Glutamatergic neuron (in vitro differentiated cells): ENCODE measurements around the gene PAGR1. TPM values are rescaled to one million over a fixed set of nuclear protein-coding genes. Genes with fewer than 3 reads are reported as not detected.

Experiments
- DNase-seq: peaks from one replicate; pipeline ENCODE4 v3.0.0; 2022
- H3K27ac Mint-ChIP-seq: one replicate; pipeline ENCODE4 v1.8.0; 2020; ENCODE audit warnings: mild to moderate bottlenecking, mixed read lengths, inconsistent platforms; ENCODE audit not compliant: unreplicated experiment
- H3K27me3 Mint-ChIP-seq: one replicate; pipeline ENCODE4 v1.8.0; 2020; ENCODE audit warnings: mild to moderate bottlenecking, moderate library complexity, mixed read lengths, inconsistent platforms; ENCODE audit not compliant: unreplicated experiment
- H3K36me3 Mint-ChIP-seq: one replicate; pipeline ENCODE4 v1.8.0; 2020; ENCODE audit warnings: mild to moderate bottlenecking, mixed read lengths, inconsistent platforms; ENCODE audit not compliant: unreplicated experiment
- H3K4me1 Mint-ChIP-seq: one replicate; pipeline ENCODE4 v1.8.0; 2020; ENCODE audit warnings: mild to moderate bottlenecking, low read depth, mixed read lengths, inconsistent platforms; ENCODE audit not compliant: unreplicated experiment
- H3K4me3 Mint-ChIP-seq: one replicate; pipeline ENCODE4 v1.8.0; 2020; ENCODE audit warnings: mild to moderate bottlenecking, mixed read lengths, inconsistent platforms; ENCODE audit not compliant: unreplicated experiment
- H3K9me3 Mint-ChIP-seq: one replicate; pipeline ENCODE4 v1.8.0; 2020; ENCODE audit warnings: mild to moderate bottlenecking, moderate library complexity, mixed read lengths, inconsistent platforms; ENCODE audit not compliant: unreplicated experiment
- total RNA-seq: library from RNA; stranded (reverse); fragmentation: NEBNext Ultra II Directional; extraction: Animal tissue kit (Norgen Biotek cat#: 25700); gene quantifications from one replicate; pipeline ENCODE4 v1.2.1, GENCODE V29; 2021; ENCODE audit not compliant: unreplicated experiment
- TF ChIP-seq, protein P1 (sequence below): fragments of 200-600 bp; sonication (generic); IDR thresholded peaks from one replicate; pipeline ENCODE4 v1.5.0; 2021; ENCODE audit not compliant: partially characterized antibody, unreplicated experiment

PAGR1 gene
- total RNA-seq, 1 donor from 2014 or later, result 110 TPM

DNA sequence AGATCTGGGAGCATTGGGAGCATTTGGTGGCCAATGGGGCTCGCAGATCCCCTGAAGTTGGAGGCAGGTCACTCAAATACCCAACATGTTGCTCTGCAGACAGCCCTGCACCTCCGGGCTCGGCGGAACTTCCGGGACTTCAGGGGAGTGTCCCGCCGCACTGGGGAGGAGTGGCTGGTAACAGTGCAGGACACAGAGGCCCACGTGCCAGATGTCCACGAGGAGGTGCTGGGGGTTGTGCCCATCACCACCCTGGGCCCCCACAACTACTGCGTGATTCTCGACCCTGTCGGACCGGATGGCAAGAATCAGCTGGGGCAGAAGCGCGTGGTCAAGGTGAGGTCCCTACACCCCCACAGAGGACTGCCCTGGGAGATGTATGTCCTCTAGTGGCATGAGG lies 20.7 kb downstream of the PAGR1 start:
- H3K4me3 Mint-ChIP-seq, result no peak overlapping the region
- H3K27me3 Mint-ChIP-seq, result peaks cover 7% of the 10 kb centered on the region

GRCh38 chr16:29837841-29838240 lies 21.9 kb downstream of the PAGR1 start:
- TF ChIP-seq, protein P1, sequence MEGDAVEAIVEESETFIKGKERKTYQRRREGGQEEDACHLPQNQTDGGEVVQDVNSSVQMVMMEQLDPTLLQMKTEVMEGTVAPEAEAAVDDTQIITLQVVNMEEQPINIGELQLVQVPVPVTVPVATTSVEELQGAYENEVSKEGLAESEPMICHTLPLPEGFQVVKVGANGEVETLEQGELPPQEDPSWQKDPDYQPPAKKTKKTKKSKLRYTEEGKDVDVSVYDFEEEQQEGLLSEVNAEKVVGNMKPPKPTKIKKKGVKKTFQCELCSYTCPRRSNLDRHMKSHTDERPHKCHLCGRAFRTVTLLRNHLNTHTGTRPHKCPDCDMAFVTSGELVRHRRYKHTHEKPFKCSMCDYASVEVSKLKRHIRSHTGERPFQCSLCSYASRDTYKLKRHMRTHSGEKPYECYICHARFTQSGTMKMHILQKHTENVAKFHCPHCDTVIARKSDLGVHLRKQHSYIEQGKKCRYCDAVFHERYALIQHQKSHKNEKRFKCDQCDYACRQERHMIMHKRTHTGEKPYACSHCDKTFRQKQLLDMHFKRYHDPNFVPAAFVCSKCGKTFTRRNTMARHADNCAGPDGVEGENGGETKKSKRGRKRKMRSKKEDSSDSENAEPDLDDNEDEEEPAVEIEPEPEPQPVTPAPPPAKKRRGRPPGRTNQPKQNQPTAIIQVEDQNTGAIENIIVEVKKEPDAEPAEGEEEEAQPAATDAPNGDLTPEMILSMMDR, result no peak
- H3K36me3 Mint-ChIP-seq, result no peaks in the 10 kb centered on the region

More for the DNA sequence above, 20.7 kb downstream of the PAGR1 start:
- Mint-ChIP-seq H3K4me1 (no peaks in the 10 kb centered on the region), H3K27ac (no peak overlapping the region), H3K9me3 (peaks cover 3% of the 10 kb centered on the region), H3K36me3 (no peaks in the 10 kb centered on the region)
- no peak for DNase-seq
- TF ChIP-seq, protein P1, result no peak

DNA sequence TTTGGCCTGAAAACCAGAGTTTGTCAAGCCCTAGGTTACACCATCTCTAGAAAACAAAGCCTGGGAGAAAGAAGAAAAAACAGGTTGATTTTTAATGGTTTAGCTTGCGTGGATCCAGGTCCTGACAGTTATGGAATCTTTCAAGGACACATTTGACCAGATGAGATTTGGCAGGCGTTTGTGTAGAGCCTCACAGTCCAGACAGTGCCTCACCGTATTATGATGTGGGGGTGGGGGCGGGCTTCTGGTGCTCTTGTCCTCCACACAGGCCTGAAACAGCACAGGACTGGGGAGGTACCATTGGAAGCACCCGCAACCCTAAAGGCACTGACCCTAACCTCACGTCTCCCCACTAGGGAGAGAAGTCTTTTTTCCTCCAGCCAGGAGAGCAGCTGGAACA lies 23.9 kb downstream of the PAGR1 start:
- TF ChIP-seq, protein P1, result no peak
- DNase-seq, result no peak
- Mint-ChIP-seq H3K27me3 (peaks cover 7% of the 10 kb centered on the region), H3K27ac (no peak overlapping the region), H3K4me1 (peaks cover 2% of the 10 kb centered on the region), H3K36me3 (no peaks in the 10 kb centered on the region), H3K9me3 (peaks cover 2% of the 10 kb centered on the region), H3K4me3 (no peak overlapping the region)

More at GRCh38 chr16:29837841-29838240, 21.9 kb downstream of the PAGR1 start:
- Mint-ChIP-seq H3K27me3 (peaks cover 7% of the 10 kb centered on the region), H3K27ac (no peak overlapping the region), H3K4me3 (no peak overlapping the region), H3K4me1 (no peaks in the 10 kb centered on the region), H3K9me3 (peaks cover 2% of the 10 kb centered on the region)
- DNase-seq, result no peak

GRCh38 chr16:29840240-29840639 lies 24.3 kb downstream of the PAGR1 start:
- Mint-ChIP-seq H3K36me3 (peaks cover 1% of the 10 kb centered on the region), H3K27ac (no peak overlapping the region), H3K27me3 (peaks cover 9% of the 10 kb centered on the region), H3K4me3 (no peak overlapping the region), H3K4me1 (peaks cover 2% of the 10 kb centered on the region), H3K9me3 (peaks cover 2% of the 10 kb centered on the region)
- DNase-seq, result no peak
- TF ChIP-seq, protein P1, result no peak

DNA sequence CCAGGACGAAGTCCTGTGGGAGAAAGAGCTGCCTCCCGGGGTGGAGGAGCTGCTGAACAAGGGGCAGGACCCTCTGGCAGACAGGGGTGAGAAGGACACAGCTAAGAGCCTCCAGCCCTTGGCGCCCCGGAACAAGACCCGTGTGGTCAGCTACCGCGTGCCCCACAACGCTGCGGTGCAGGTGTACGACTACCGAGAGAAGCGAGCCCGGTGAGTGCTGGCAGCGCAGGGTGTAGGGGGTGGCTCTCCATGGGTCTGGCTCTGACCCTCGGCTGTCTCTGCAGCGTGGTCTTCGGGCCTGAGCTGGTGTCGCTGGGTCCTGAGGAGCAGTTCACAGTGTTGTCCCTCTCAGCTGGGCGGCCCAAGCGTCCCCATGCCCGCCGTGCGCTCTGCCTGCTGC lies 25.7 kb downstream of the PAGR1 start:
- no peak for DNase-seq
- Mint-ChIP-seq H3K36me3 (peaks cover 5% of the 10 kb centered on the region), H3K9me3 (peaks cover 2% of the 10 kb centered on the region), H3K27ac (no peak overlapping the region), H3K27me3 (peaks cover 11% of the 10 kb centered on the region), H3K4me1 (peaks cover 2% of the 10 kb centered on the region), H3K4me3 (no peak overlapping the region)
- TF ChIP-seq, protein P1, result no peak
